K562 (cell line): ENCODE data around the gene SLC19A2. TPM values are rescaled to one million over a fixed set of nuclear protein-coding genes. Genes with fewer than 3 reads are reported as not detected.

Source experiments
- ATF2 ChIP-seq: sonication (generic); formaldehyde crosslinking; IDR thresholded peaks from 2 replicates; pipeline ENCODE4 v1.8.1; 2022; ENCODE audit warnings: missing genetic modification reagents
- DPF2 ChIP-seq: fragments of 450-650 bp; IDR thresholded peaks from 2 replicates; pipeline ENCODE4 v1.6.1; 2016
- GATAD2A ChIP-seq: fragments of 450-650 bp; IDR thresholded peaks from 2 replicates; pipeline ENCODE4 v1.6.1; 2017
- MAFG ChIP-seq: fragments of 450-650 bp; conservative IDR thresholded peaks from 2 replicates; pipeline ENCODE4 v1.6.1; 2016; ENCODE audit warnings: missing genetic modification characterization, missing compliant biosample characterization
- NFATC3 ChIP-seq: fragments of 450-650 bp; IDR thresholded peaks from 2 replicates; pipeline ENCODE4 v1.6.1; 2017; ENCODE audit warnings: mild to moderate bottlenecking
- NFE2 ChIP-seq: IDR thresholded peaks from 2 replicates; pipeline ENCODE4 v1.6.1; 2014; ENCODE audit warnings: antibody characterized with exemption, low read depth
- PATZ1 ChIP-seq: fragments of 250-450 bp; sonication (Bioruptor Pico); IDR thresholded peaks from 2 replicates; pipeline ENCODE4 v1.5.0; 2020; ENCODE audit warnings: mild to moderate bottlenecking, borderline replicate concordance
- RBBP5 ChIP-seq: fragments of 200-600 bp; sonication (generic); IDR thresholded peaks from 2 replicates; pipeline ENCODE4 v1.6.1; 2012; ENCODE audit warnings: borderline replicate concordance, mild to moderate bottlenecking, low read length, control low read depth, inconsistent platforms; ENCODE audit not compliant: insufficient read depth, poor library complexity, severe bottlenecking
- TFAP4 ChIP-seq: sonication (generic); formaldehyde crosslinking; IDR thresholded peaks from 2 replicates; pipeline ENCODE4 v1.8.0; 2022; ENCODE audit warnings: missing genetic modification reagents, mild to moderate bottlenecking, moderate library complexity, borderline replicate concordance
- TSHZ1 ChIP-seq: fragments of 250-450 bp; sonication (Bioruptor Pico); IDR thresholded peaks from 2 replicates; pipeline ENCODE4 v1.4.0; 2020; ENCODE audit warnings: mild to moderate bottlenecking, moderate library complexity
- YBX1 ChIP-seq: fragments of 450-650 bp; IDR thresholded peaks from 2 replicates; pipeline ENCODE4 v1.7.1; 2016; ENCODE audit warnings: mild to moderate bottlenecking
- ZBTB8A ChIP-seq: fragments of 450-650 bp; IDR thresholded peaks from 2 replicates; pipeline ENCODE4 v1.6.1; 2018; ENCODE audit warnings: mild to moderate bottlenecking, moderate library complexity; ENCODE audit not compliant: partially characterized antibody
- ZNF224 ChIP-seq: sonication (generic); formaldehyde crosslinking; IDR thresholded peaks from 2 replicates; pipeline ENCODE4 v1.8.0; 2022; ENCODE audit warnings: mild to moderate bottlenecking, missing genetic modification reagents
- polyA plus RNA-seq, 8 experiments: library from polyadenylated mRNA; depleted of rRNA in 4 of 8; stranded (reverse) in 5 of 8; unstranded in 3 of 8; fragments of >200 nt; fragmentation: Nextera tagmentation in 2 of 8; fragmentation: Illumina TruSeq in 1 of 8; extraction: Ambion mirVana in 2 of 8; extraction: Trizol in 1 of 8; gene quantifications; 2 replicates each; pipeline versions ENCODE4 v1.2.1 to v1.2.3, GENCODE V29; 2011 to 2014; ENCODE audit warnings: inconsistent platforms in 1 of 8, missing spikeins in 1 of 8
- total RNA-seq, 7 experiments: library from RNA; depleted of rRNA in 6 of 7; stranded (reverse); fragments of >200 nt in 6 of 7; fragmentation: Illumina TruSeq in 2 of 7; extraction: Trizol in 2 of 7; gene quantifications; 2 replicates each; pipeline versions ENCODE4 v1.2.1 to v1.2.3, GENCODE V29; 2011 to 2021; ENCODE audit warnings: low replicate concordance in 1 of 7
- TF ChIP-seq, protein P1 (sequence below): fragments of 250-450 bp; sonication (Bioruptor Pico); IDR thresholded peaks from 2 replicates; pipeline ENCODE4 v1.4.0; 2020; ENCODE audit warnings: mild to moderate bottlenecking, moderate library complexity, borderline replicate concordance

Gene SLC19A2
- total and polyA plus RNA-seq, 9 of the 15 experiments (the other 6 are each of a cell fraction or from before 2014, with no cell fraction given), result 7.4 to 42.8 (median 19.2) TPM

DNA sequence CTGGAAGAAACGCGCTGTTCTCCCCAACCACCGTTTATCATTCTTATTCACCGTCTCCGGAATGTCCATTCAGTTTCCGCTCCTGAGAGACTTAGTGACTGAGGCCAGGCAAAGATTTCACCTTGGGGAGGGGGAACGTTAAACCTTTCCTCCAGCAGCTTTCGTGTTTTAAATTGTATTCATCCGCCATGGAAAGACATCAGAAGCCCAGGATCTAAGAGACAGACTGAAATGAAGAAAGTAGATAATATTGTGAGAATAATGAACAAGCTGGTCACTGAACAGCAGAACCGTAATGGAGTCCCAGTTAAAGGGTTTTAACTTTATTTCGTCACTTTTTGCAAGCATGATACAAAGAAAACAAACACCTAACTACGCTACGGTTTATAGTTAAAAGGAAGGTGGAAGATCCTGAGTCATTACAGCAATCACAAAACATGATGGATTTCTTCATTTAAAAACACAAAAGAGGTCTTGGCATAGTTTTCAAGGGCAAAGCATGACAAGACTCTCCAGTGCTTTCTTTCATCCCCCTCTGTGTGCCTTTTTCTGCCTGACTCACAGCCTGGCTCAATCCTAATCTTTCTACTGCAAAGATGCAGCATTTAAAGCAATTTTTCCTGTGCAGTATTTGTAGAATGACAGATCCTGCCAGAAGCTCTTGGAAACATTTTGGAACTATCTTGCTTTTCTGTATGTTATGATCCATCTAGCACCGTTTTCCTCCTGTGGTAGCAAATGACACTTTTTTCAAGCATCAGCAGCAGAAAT, 722 bp upstream of the SLC19A2 start (continued):
- TF ChIP-seq PATZ1 (no peak), MAFG (tag) (no peak; the same call in 1 of the 2 replicates), TSHZ1 (CRISPR knock-in tag) (no peak), ZBTB8A (no peak), ZNF224 (no peak), GATAD2A (peak; percentile 28; the same call in 1 of the 2 replicates), RBBP5 (no peak), NFE2 (peak; percentile 40; the same call in 1 of the 2 replicates), ATF2 (no peak), TFAP4 (CRISPR knock-in tag) (peak; percentile 0; the same call in 1 of the 2 replicates), YBX1 (no peak), DPF2 (0 out of 2 replicates have a peak, but pooled peaks have one; percentile 43), NFATC3 (no peak)
- TF ChIP-seq, protein P1, sequence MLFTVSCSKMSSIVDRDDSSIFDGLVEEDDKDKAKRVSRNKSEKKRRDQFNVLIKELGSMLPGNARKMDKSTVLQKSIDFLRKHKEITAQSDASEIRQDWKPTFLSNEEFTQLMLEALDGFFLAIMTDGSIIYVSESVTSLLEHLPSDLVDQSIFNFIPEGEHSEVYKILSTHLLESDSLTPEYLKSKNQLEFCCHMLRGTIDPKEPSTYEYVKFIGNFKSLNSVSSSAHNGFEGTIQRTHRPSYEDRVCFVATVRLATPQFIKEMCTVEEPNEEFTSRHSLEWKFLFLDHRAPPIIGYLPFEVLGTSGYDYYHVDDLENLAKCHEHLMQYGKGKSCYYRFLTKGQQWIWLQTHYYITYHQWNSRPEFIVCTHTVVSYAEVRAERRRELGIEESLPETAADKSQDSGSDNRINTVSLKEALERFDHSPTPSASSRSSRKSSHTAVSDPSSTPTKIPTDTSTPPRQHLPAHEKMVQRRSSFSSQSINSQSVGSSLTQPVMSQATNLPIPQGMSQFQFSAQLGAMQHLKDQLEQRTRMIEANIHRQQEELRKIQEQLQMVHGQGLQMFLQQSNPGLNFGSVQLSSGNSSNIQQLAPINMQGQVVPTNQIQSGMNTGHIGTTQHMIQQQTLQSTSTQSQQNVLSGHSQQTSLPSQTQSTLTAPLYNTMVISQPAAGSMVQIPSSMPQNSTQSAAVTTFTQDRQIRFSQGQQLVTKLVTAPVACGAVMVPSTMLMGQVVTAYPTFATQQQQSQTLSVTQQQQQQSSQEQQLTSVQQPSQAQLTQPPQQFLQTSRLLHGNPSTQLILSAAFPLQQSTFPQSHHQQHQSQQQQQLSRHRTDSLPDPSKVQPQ (CRISPR knock-in tag), result no peak
